Eye (tissue), 1 donor: ENCODE results near the gene RAP1GAP2.
"Not testable (repeated sequence)": the region's sequence is repeated elsewhere in the genome, so short reads cannot be mapped to it uniquely, and the experiment has no call there.

ENCODE experiments used
- DNase-seq: peaks from one replicate; pipeline ENCODE4 v3.0.0-alpha.2; 2015

Gene RAP1GAP2

DNA sequence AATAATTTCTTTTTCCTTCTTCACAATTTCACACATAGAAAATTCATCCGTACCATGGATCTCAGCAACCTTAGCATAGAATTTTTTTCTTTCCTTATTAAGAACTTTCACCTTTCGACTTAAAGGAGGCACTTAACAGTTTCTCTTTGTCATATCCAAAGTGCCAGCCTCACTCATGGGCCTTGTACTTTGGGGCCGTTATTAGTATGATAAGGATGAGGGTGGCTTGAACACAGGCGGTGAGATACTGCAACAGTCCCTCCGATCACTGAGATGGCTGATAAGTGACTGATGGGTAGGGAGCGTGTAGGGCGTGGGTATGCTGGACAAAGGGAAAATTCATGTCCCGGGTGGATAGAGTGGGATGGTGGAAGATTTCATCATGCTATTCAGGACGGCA lies 181.9 kb downstream of the RAP1GAP2 start:
- DNase-seq, result no peak

DNA sequence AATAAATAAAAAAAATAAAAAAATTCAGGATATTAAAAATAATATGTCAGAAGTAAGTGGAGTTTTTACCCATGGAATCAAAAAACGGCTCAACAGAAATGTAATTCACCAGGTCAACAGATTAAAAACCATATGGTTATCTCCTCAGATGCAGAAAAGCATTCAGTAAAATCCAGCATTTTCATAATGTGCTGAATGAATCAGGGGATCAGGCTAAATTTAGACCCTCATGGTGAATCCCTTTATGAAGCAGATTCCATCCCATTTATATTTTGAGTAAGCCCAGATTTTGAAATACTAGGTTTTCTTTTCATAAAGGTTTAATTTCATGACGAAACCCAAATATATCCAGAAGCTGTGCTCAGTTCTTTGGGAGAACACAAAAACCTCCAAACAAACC lies 182.8 kb downstream of the RAP1GAP2 start:
- DNase-seq, result no peak

GRCh38 chr17:2980211-2980903 lies 184.1 kb downstream of the RAP1GAP2 start:
- DNase-seq, result no peak

GRCh38 chr17:2980904-2981246 lies 184.6 kb downstream of the RAP1GAP2 start:
- DNase-seq, result no peak

- no peak for DNase-seq
Observed at GRCh38 chr17:2981325-2981724, 185.1 kb downstream of the RAP1GAP2 start.

DNA sequence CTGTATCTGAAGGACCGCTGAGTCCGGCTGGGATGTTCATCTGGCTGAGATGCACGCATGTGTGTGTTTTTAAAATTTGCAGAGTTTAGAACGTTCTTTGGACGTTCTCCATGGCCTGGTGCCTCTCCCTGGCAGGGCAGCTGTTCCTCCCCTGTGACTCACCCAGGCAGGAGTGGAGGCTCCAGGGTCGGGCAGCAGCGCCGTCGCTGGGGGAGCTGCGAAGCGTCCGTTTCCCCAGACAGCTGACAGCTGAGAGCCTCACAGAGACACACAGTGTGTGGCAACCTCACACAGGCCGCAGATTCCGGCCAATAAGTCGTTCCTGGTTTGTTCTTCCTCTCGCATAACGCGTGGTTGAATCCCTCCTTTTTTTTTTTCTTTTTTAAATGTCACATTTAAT lies 186.6 kb downstream of the RAP1GAP2 start:
- DNase-seq, result peak; percentile 41

DNA sequence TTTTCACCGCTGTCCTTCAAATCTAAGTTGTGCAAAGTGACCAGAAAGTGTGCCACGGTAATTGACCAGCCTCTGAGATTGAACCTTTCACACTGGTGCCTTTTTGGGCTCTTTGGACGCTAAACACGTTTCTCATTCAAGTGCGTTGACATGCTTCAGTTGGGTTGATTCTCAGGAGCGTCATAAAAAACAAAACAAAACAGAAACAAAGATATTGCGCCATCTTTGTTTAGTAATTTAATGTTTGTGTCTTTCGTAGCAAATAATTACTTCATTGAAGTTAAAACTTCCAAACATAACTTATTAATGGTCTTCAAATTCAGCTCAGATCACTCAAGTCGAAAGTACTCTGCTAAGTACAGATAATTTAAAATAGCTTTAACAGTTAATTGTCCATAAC lies 187.0 kb downstream of the RAP1GAP2 start:
- no peak for DNase-seq

- DNase-seq, result no peak
Observed at GRCh38 chr17:2985318-2985717, 189.1 kb downstream of the RAP1GAP2 start.

- no peak for DNase-seq
Observed at GRCh38 chr17:2986925-2987324, 190.7 kb downstream of the RAP1GAP2 start.

DNA sequence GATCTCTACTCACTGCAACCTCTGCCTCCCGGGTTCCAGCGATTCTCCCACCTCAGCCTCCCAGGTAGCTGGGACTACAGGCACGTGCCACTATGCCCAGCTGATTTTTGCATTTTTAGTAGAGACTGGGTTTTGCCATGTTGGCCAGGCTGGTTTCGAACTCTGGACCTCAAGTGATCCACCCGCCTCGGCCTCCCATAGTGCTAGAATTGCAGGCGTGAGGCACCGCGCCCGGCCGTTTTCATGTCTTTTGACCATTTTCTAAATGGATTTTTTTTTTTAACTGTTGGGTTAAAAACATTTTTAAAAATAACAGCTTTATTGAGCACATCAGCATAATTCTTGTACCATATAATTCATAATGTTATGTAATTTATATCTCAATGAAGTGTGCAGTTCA lies 193.2 kb downstream of the RAP1GAP2 start:
- not testable (repeated sequence) for DNase-seq

GRCh38 chr17:2989855-2990254 lies 193.6 kb downstream of the RAP1GAP2 start:
- DNase-seq, result no peak

DNA sequence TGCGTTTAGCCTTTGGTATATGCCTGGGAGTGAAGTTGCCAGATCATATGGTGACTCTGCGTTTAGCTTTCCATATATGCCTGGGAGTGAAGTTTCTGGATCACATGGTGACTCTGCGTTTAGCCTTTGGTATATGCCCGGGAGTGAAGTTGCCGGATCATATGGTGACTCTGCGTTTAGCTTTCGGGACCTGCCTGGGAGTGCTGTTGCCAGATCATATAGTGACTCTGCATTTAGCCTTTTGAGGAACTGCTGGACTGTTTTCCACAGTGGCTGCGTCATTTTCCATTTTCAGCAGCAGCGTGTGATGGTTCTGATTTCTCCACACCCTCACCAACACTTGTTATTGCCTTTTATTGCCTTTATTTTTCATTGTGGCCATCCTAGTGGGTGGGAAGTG lies 194.2 kb downstream of the RAP1GAP2 start:
- DNase-seq, result no peak

DNA sequence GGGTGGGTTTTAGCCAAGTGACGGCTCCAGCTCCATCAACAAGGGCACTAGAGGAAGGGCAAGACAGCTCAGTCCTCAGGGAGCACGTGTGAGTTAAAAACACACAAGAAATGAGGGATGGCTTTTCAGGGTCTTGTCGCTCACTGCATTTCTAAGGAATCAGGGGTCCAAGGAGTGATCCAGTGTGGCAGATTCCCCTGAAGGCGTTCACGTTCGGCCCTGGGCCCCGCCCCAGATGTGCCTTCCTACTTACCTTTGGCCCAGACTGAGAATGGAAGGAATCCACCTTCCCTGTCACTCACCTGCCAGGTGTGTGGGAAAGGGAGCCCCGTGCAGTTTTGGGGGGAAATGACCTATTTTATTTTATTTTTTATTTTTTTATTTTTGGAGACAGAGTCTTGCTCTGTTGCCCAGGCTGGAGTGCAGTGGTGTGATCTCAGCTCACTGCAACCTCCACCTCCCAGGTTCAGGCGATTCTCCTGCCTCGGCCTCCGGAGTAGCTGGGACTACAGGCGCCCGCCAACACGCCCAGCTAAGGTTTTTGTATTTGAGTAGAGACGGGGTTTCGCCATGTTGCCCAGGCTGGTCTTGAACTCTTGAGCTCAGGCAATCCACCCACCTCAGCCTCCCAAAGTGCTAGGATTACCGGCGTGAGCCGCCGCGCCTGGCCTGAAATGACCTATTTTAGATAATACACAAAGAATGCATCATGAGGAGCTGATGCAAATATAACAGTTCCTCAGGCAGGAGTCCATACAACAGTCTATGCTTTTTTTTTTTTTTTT lies 195.3 kb downstream of the RAP1GAP2 start:
- not testable (repeated sequence) for DNase-seq

- no peak for DNase-seq
Observed at GRCh38 chr17:2994441-2994840, 198.2 kb downstream of the RAP1GAP2 start.

GRCh38 chr17:2995377-2995776 lies 199.1 kb downstream of the RAP1GAP2 start:
- DNase-seq, result peak; percentile 13

DNA sequence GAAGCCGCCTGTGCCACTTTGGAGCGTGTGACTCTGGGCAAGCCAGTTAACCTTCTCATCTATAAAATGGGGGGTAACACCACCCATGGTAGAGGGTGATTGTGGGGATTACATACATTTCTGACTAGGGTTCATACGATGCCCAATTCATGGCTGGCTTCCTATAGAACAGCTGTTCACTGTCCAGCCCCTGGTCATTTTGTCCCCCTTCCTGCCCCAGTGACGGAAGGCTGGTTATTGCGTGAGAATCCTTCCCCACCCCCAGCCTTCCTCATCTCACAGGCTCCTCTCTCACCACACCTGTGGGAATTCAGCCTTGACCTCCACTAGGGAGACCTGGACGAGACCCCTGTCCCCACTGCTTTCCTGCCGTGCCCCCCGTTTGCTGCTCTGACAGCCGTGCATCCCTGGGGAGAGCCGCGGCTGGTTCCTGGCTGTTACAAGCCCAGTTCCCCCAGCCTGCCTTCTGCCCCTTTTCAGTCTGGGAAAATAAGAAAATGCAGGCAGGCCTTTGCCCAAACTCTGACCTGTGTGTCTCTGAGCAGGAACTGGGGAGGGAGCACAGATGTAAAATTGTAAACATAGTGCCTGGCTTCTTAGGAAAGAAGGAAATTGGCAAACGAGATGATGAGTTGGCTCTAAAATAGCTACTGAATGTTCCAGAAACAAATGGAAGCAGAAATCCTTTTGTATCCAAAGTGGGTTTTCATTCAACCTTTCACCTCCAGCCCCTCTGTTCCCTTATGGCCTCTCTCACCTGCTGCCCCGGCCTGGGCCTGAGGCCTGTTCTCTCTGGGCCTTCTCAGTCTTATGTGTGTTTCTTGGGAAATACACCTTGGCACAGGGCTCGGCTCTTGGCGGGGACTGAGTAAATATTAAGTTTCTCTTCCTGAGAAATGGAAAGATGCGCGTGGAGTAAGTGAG lies 199.9 kb downstream of the RAP1GAP2 start:
- DNase-seq, result peak; percentile 14

GRCh38 chr17:2996810-2997670 lies 200.8 kb downstream of the RAP1GAP2 start:
- no peak for DNase-seq

- not testable (repeated sequence) for DNase-seq
Observed at GRCh38 chr17:2998469-2998901, 202.2 kb downstream of the RAP1GAP2 start.

DNA sequence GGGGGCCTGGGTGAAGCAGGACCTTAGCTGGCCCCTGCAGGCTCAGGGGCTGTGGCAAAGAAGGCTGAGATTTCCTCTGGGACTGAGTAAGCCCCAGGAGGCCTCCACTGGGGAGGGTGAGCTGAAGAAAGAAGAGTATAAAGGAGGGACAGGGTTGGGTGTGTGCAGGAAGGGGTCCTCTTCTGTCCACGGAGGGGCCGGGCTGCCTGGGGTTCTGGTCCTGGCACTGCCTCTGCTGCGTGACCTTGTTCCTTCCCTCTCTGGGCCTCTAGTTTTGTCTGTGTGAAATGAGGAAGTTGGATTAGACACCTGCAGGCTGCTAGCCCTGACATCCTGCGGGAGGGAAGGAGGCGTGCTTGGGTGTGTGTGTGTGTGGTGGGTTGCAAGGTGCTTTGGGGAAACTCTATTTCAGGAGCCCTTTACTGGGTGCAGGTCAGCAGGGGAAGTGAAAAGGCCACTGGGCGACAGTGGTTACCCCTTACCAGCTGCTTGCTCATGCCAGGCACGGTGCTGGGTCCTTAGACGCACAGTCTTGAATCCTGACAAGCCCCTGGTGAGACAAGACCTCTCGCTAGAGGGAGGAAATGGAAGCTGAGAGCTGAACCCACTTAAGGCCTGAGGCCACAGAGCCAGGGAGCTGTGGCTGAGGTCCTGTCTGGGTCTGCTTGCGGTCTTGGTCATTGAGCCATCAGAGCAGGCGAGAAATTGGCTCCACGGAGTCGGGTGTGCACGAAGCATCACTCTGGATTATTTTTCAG lies 206.5 kb downstream of the RAP1GAP2 start:
- no peak for DNase-seq

GRCh38 chr17:3003296-3004149 lies 207.3 kb downstream of the RAP1GAP2 start:
- peak; percentile 32 for DNase-seq
